BJ (cell line): ENCODE measurements around the gene EDC4. TPM values are rescaled to one million over a fixed set of nuclear protein-coding genes. Genes with fewer than 3 reads are reported as not detected.

Experiments
- CTCF ChIA-PET: fragments of 350-600 bp; formaldehyde crosslinking; extraction: SDS; loops from one replicate; lab custom pipeline; 2021; ENCODE audit warnings: antibody characterized with exemption, inconsistent platforms; lab: Yijun Ruan, JAX
- POLR2A ChIA-PET: fragments of 300-600 bp; sonication (Branson Sonifier 250); formaldehyde crosslinking; extraction: SDS; loops from one replicate; lab custom pipeline; 2021; ENCODE audit warnings: antibody characterized with exemption; lab: Charles Lee
- DNase-seq: peaks from one replicate; pipeline ENCODE4 v3.0.0-alpha.2; 2011; ENCODE audit warnings: low read depth
- H3K27me3 ChIP-seq: 2 replicates; pipeline ENCODE4 v1.6.0; 2011; ENCODE audit warnings: low read length; ENCODE audit not compliant: control insufficient read depth, insufficient read depth
- H3K36me3 ChIP-seq: 2 replicates; pipeline ENCODE4 v1.5.1; 2011; ENCODE audit warnings: low read length; ENCODE audit not compliant: control insufficient read depth, insufficient read depth
- H3K4me3 ChIP-seq: 2 replicates; pipeline ENCODE4 v1.5.1; 2011; ENCODE audit warnings: low read depth, mild to moderate bottlenecking, control low read depth, low read length
- polyA plus RNA-seq: library from polyadenylated mRNA; depleted of rRNA; stranded (reverse); fragments of >200 nt; gene quantifications from 2 replicates; pipeline ENCODE4 v1.2.3, GENCODE V29; 2011
- TF ChIP-seq, protein P1 (sequence below): IDR thresholded peaks from 2 replicates; pipeline ENCODE4 v1.5.1; 2011; ENCODE audit warnings: low read depth, mild to moderate bottlenecking, control low read depth, inconsistent platforms, low read length, moderate library complexity; ENCODE audit not compliant: insufficient read depth

The EDC4 gene
- polyA plus RNA-seq, 1 experiment, result 27.4 TPM

DNA sequence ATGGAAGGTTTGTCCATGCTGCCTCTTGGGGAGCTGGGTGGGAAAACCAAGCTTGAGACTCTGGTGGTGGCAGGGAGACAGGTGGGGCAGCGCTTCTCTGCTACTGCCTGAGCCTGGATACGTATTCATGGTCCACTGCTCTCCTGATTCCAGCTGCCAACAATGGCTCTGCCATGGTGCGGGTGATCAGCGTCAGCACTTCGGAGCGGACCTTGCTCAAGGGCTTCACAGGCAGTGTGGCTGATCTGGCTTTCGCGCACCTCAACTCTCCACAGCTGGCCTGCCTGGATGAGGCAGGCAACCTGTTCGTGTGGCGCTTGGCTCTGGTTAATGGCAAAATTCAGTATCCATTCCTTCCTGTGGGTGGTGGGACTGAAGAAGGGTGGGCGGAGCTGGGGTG lies 4.2 kb downstream of the EDC4 start:
- TF ChIP-seq, protein P1, sequence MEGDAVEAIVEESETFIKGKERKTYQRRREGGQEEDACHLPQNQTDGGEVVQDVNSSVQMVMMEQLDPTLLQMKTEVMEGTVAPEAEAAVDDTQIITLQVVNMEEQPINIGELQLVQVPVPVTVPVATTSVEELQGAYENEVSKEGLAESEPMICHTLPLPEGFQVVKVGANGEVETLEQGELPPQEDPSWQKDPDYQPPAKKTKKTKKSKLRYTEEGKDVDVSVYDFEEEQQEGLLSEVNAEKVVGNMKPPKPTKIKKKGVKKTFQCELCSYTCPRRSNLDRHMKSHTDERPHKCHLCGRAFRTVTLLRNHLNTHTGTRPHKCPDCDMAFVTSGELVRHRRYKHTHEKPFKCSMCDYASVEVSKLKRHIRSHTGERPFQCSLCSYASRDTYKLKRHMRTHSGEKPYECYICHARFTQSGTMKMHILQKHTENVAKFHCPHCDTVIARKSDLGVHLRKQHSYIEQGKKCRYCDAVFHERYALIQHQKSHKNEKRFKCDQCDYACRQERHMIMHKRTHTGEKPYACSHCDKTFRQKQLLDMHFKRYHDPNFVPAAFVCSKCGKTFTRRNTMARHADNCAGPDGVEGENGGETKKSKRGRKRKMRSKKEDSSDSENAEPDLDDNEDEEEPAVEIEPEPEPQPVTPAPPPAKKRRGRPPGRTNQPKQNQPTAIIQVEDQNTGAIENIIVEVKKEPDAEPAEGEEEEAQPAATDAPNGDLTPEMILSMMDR, result no peak
- ChIA-PET POLR2A (no interaction called here), CTCF (interaction anchor here (1.6 kb wide), 1 partner anchor 11 kb away, joined by 4 read pairs; no protein-coding TSS in a partner anchor)
- no peak overlapping the region for H3K4me3 ChIP-seq
- H3K27me3 ChIP-seq, result no peaks in the 10 kb centered on the region
- peaks cover 59% of the 10 kb centered on the region for H3K36me3 ChIP-seq
- DNase-seq, result no peak

DNA sequence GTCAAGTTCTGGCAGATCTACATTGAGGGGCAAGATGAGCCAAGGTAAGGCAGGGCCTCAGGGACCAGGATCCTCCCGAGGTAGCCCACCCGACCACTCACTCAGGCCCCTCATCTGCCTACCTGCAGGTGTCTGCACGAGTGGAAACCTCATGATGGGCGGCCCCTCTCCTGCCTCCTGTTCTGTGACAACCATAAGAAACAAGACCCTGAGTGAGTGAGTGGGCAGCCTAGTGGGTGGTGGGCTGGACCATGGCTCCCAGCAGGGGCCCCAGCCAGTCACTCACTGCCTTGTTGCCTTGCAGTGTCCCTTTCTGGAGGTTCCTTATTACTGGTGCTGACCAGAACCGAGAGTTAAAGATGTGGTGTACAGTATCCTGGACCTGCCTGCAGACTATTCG lies 5.4 kb downstream of the EDC4 start:
- H3K27me3 ChIP-seq, result no peaks in the 10 kb centered on the region
- POLR2A ChIA-PET, result no interaction called here
- CTCF ChIA-PET, result interaction anchor here (0.6 to 1.2 kb wide), 2 partner anchors 51 to 56 kb away, joined by 3 to 4 read pairs; no protein-coding TSS in a partner anchor
- no peak overlapping the region for H3K4me3 ChIP-seq
- no peak for DNase-seq
- peaks cover 69% of the 10 kb centered on the region for H3K36me3 ChIP-seq
- TF ChIP-seq, protein P1, result no peak

DNA sequence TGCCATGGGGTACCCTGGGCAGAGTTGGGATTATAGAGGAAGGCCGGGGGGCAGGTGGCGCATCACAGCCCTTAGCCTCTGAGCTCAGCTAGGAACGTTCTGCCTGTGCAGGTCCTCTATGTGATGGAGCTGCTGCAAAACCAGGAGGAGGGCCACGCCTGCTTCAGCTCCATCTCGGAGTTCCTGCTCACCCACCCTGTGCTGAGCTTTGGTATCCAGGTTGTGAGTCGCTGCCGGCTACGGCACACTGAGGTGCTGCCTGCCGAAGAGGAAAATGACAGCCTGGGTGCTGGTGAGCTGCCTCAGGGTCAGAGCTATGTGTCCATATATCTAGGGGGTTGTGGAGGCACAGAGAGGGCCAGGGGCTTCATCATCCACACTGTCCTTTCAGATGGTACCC lies 6.0 kb downstream of the EDC4 start:
- DNase-seq, result no peak
- TF ChIP-seq, protein P1, result no peak
- CTCF ChIA-PET, result interaction anchor here (1.2 to 1.4 kb wide), 2 partner anchors 50 to 62 kb away, joined by 3 to 6 read pairs; no protein-coding TSS in a partner anchor
- POLR2A ChIA-PET, result no interaction called here
- Histone ChIP-seq H3K4me3 (no peak overlapping the region), H3K27me3 (no peaks in the 10 kb centered on the region), H3K36me3 (peaks cover 74% of the 10 kb centered on the region)

DNA sequence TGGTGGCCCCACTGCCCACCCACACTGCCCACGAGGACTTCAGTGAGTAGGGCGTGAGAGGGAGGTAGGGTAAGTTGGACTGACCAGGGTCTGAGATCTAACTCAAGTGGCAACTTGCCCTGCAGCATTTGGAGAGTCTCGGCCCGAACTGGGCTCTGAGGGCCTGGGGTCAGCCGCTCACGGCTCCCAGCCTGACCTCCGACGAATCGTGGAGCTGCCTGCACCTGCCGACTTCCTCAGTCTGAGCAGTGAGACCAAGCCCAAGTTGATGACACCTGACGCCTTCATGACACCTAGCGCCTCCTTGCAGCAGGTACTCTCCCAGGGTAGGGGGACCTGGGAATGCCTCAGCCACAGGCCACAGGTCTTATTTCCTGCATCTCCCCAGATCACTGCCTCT lies 6.6 kb downstream of the EDC4 start:
- Histone ChIP-seq H3K36me3 (peaks cover 77% of the 10 kb centered on the region), H3K4me3 (no peak overlapping the region), H3K27me3 (no peaks in the 10 kb centered on the region)
- TF ChIP-seq, protein P1, result no peak
- POLR2A ChIA-PET, result no interaction called here
- CTCF ChIA-PET, result interaction anchor here (0.8 to 1.4 kb wide), 3 partner anchors 50 to 63 kb away, joined by 3 to 6 read pairs (median 3); no protein-coding TSS in a partner anchor
- DNase-seq, result no peak

DNA sequence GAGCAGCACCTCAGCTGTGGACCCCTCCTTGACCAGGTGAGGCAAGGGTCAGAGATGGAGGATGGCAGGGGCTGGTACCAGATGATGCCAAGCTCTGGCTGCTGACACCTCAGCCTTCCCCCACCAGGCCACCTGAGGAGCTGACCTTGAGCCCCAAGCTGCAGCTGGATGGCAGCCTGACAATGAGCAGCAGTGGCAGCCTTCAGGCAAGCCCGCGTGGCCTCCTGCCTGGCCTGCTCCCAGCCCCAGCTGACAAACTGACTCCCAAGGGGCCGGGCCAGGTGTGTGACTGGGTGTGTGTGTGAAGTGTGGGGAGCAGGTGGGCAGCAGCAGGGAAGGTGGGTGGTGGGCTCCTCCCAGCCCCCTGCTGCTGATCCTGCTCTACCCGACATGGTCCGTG lies 7.1 kb downstream of the EDC4 start:
- TF ChIP-seq, protein P1, result no peak
- H3K4me3 ChIP-seq, result no peak overlapping the region
- no peaks in the 10 kb centered on the region for H3K27me3 ChIP-seq
- peaks cover 77% of the 10 kb centered on the region for H3K36me3 ChIP-seq
- DNase-seq, result no peak
- ChIA-PET CTCF (interaction anchor here (0.8 to 1.4 kb wide), 2 partner anchors 55 to 63 kb away, joined by 3 to 6 read pairs; no protein-coding TSS in a partner anchor), POLR2A (no interaction called here)
